H9 (cell line): Measurements from ENCODE around the gene KANSL1L. TPM values are rescaled to one million over a fixed set of nuclear protein-coding genes. Genes with fewer than 3 reads are reported as not detected.

Experiments
- DNase-seq: peaks from one replicate; pipeline ENCODE4 v3.0.0-alpha.2; 2017
- H2AFZ ChIP-seq: one replicate; pipeline ENCODE4 v1.6.1; 2013; ENCODE audit warnings: mild to moderate bottlenecking, low read length, control low read depth, moderate library complexity
- H2AK5ac ChIP-seq: 2 replicates; pipeline ENCODE4 v1.6.1; 2013; ENCODE audit warnings: low read length, control low read depth, mixed read lengths; ENCODE audit not compliant: insufficient read length
- H2BK120ac ChIP-seq: one replicate; pipeline ENCODE4 v1.6.1; 2013; ENCODE audit warnings: low read depth, mild to moderate bottlenecking, low read length, control low read depth, inconsistent platforms; ENCODE audit not compliant: poor library complexity, severe bottlenecking
- H2BK12ac ChIP-seq: 2 replicates; pipeline ENCODE4 v1.6.1; 2013; ENCODE audit warnings: low read length, control low read depth, mixed read lengths, low read depth; ENCODE audit not compliant: insufficient read length
- H2BK15ac ChIP-seq: 2 replicates; pipeline ENCODE4 v1.6.1; 2013; ENCODE audit warnings: low read depth, low read length, control low read depth
- H2BK20ac ChIP-seq: one replicate; pipeline ENCODE4 v1.6.1; 2013; ENCODE audit warnings: low read depth, mild to moderate bottlenecking, low read length, control low read depth, inconsistent platforms; ENCODE audit not compliant: poor library complexity, severe bottlenecking
- H2BK5ac ChIP-seq: 2 replicates; pipeline ENCODE4 v1.6.1; 2013; ENCODE audit warnings: low read length, control low read depth, mixed read lengths; ENCODE audit not compliant: insufficient read length
- H3K14ac ChIP-seq: 2 replicates; pipeline ENCODE4 v1.6.1; 2013; ENCODE audit warnings: low read length, control low read depth; ENCODE audit not compliant: insufficient read depth
- H3K18ac ChIP-seq: 2 replicates; pipeline ENCODE4 v1.6.1; 2013; ENCODE audit warnings: low read depth, mild to moderate bottlenecking, mixed read lengths, low read length, control low read depth; ENCODE audit not compliant: insufficient read length
- H3K23ac ChIP-seq: 2 replicates; pipeline ENCODE4 v1.6.1; 2013; ENCODE audit warnings: low read length, control low read depth, mixed read lengths, low read depth; ENCODE audit not compliant: insufficient read length
- H3K23me2 ChIP-seq: 2 replicates; pipeline ENCODE4 v1.6.1; 2013; ENCODE audit warnings: low read depth, mild to moderate bottlenecking, mixed read lengths, low read length, control low read depth; ENCODE audit not compliant: insufficient read length, poor library complexity, severe bottlenecking
- H3K27ac ChIP-seq: 2 replicates; pipeline ENCODE4 v1.5.1; 2013; ENCODE audit warnings: low read length, control low read depth, mixed read lengths, low read depth; ENCODE audit not compliant: insufficient read length
- H3K27me3 ChIP-seq: 2 replicates; pipeline ENCODE4 v1.6.1; 2013; ENCODE audit warnings: low read length, control low read depth, inconsistent platforms; ENCODE audit not compliant: insufficient read depth
- H3K4ac ChIP-seq: 2 replicates; pipeline ENCODE4 v1.6.1; 2013; ENCODE audit warnings: low read depth, mild to moderate bottlenecking, control low read depth, inconsistent platforms, low read length, moderate library complexity
- H3K4me1 ChIP-seq: 2 replicates; pipeline ENCODE4 v1.6.1; 2013; ENCODE audit warnings: low read length, control low read depth, inconsistent platforms; ENCODE audit not compliant: insufficient read depth
- H3K4me2 ChIP-seq: 2 replicates; pipeline ENCODE4 v1.6.1; 2013; ENCODE audit warnings: low read length, control low read depth, mixed read lengths; ENCODE audit not compliant: insufficient read length, insufficient read depth
- H3K56ac ChIP-seq: 2 replicates; pipeline ENCODE4 v1.6.1; 2013; ENCODE audit warnings: low read depth, mild to moderate bottlenecking, mixed read lengths, low read length, control low read depth; ENCODE audit not compliant: insufficient read length
- H3K79me1 ChIP-seq: 2 replicates; pipeline ENCODE4 v1.6.1; 2013; ENCODE audit warnings: low read depth, mild to moderate bottlenecking, moderate library complexity, low read length, control low read depth, inconsistent platforms; ENCODE audit not compliant: insufficient read depth, poor library complexity, severe bottlenecking
- H3K79me2 ChIP-seq: 2 replicates; pipeline ENCODE4 v1.6.1; 2013; ENCODE audit warnings: low read length, control low read depth, inconsistent platforms; ENCODE audit not compliant: insufficient read depth
- H3K9ac ChIP-seq: 2 replicates; pipeline ENCODE4 v1.6.1; 2013; ENCODE audit warnings: low read length, control low read depth, mixed read lengths; ENCODE audit not compliant: insufficient read length; ENCODE audit errors: extremely low read depth
- H3K9me3 ChIP-seq: one replicate; pipeline ENCODE4 v1.6.1; 2013; ENCODE audit warnings: low read depth, low read length, inconsistent platforms; ENCODE audit not compliant: control insufficient read depth
- H3T11ph ChIP-seq: one replicate; pipeline ENCODE4 v1.6.1; 2013; ENCODE audit warnings: mild to moderate bottlenecking, low read length, control low read depth, inconsistent platforms
- H4K20me1 ChIP-seq: one replicate; pipeline ENCODE4 v1.6.1; 2013; ENCODE audit not compliant: control insufficient read depth, insufficient read length, insufficient read depth
- H4K5ac ChIP-seq: 2 replicates; pipeline ENCODE4 v1.6.1; 2013; ENCODE audit warnings: low read depth, mild to moderate bottlenecking, mixed read lengths, low read length, control low read depth; ENCODE audit not compliant: insufficient read length
- H4K8ac ChIP-seq: replicated peaks from 2 replicates; pipeline ENCODE4 v1.6.1; 2013; ENCODE audit warnings: low read length, control low read depth, mixed read lengths, low read depth; ENCODE audit not compliant: insufficient read length
- H4K91ac ChIP-seq: 2 replicates; pipeline ENCODE4 v1.6.1; 2013; ENCODE audit warnings: low read depth, mild to moderate bottlenecking, moderate library complexity, mixed read lengths, low read length, control low read depth; ENCODE audit not compliant: insufficient read length
- H3K27ac Mint-ChIP-seq, 3 experiments: 2 replicates in 2 of 3; 3 replicates in 1 of 3; pipeline ENCODE4 v1.8.0; 2020 to 2021; ENCODE audit warnings: mixed read lengths in 3 of 3, mild to moderate bottlenecking in 1 of 3, moderate library complexity in 1 of 3
- H3K27me3 Mint-ChIP-seq: 2 replicates; pipeline ENCODE4 v1.8.0; 2021; ENCODE audit warnings: low read depth, mild to moderate bottlenecking, moderate library complexity, mixed read lengths
- H3K36me3 Mint-ChIP-seq, 3 experiments: 2 replicates in 2 of 3; 3 replicates in 1 of 3; pipeline ENCODE4 v1.8.0; 2020 to 2021; ENCODE audit warnings: low read depth in 3 of 3, mixed read lengths in 3 of 3; ENCODE audit not compliant: insufficient read depth in 1 of 3
- H3K4me1 Mint-ChIP-seq, 2 experiments: 2 replicates each; pipeline ENCODE4 v1.8.0; 2020; ENCODE audit warnings: mixed read lengths in 2 of 2
- H3K4me3 Mint-ChIP-seq, 2 experiments: 2 replicates in 1 of 2; 3 replicates in 1 of 2; pipeline ENCODE4 v1.8.0; 2020 to 2021; ENCODE audit warnings: mild to moderate bottlenecking in 2 of 2, mixed read lengths in 2 of 2, moderate library complexity in 1 of 2
- H3K9me3 Mint-ChIP-seq, 2 experiments: 2 replicates in 1 of 2; 3 replicates in 1 of 2; pipeline ENCODE4 v1.8.0; 2020; ENCODE audit warnings: mild to moderate bottlenecking in 2 of 2, mixed read lengths in 2 of 2, moderate library complexity in 1 of 2
- CTCF ChIP-seq: fragments of 200-600 bp; sonication (generic); conservative IDR thresholded peaks from 3 replicates; pipeline ENCODE4 v1.8.0; 2021; ENCODE audit warnings: antibody characterized with exemption, mild to moderate bottlenecking
- WGBS: extraction: QIAGEN DNeasy Blood & Tissue Kit; methylation state at CpG from one replicate; pipeline ENCODE4 v1.1.7; 2013; ENCODE audit warnings: missing lambda C conversion rate, low lambda C conversion rate, mixed read lengths; ENCODE audit not compliant: insufficient read length; ENCODE audit errors: extremely low coverage; 5-methylcytosine and 5-hydroxymethylcytosine counted together
- total RNA-seq: library from RNA; stranded (reverse); gene quantifications from 2 replicates; pipeline ENCODE4 v1.2.1, GENCODE V29; 2021

Gene KANSL1L
- total RNA-seq, 1 experiment from 2014 or later, result 8.2 TPM

GRCh38 chr2:210000464-210001324, 170.5 kb downstream of the KANSL1L start:
- H3K36me3 Mint-ChIP-seq, result peaks cover 0 to 9% (median 6%) of the 10 kb centered on the region in 3 experiments; a peak in 3 of 7 replicates
- no peak overlapping the region for H2BK15ac ChIP-seq
- no peak overlapping the region for H3K14ac ChIP-seq
- no peak overlapping the region for H3K4me2 ChIP-seq
- no peaks in the 10 kb centered on the region for H4K20me1 ChIP-seq
- no peak overlapping the region for H3K56ac ChIP-seq
- H3K9ac ChIP-seq, result no peak overlapping the region
- peaks cover 6% of the 10 kb centered on the region for H3K27me3 Mint-ChIP-seq
- no peak overlapping the region for H3K27ac ChIP-seq
- DNase-seq, result no peak
- H3K18ac ChIP-seq, result no peak overlapping the region
- no peaks in the 10 kb centered on the region for H3K27me3 ChIP-seq
- peaks cover 9% of the 10 kb centered on the region for H3K23me2 ChIP-seq
- no peak for TF ChIP-seq CTCF
- H3K23ac ChIP-seq, result no peak overlapping the region
- no peak overlapping the region for H2AK5ac ChIP-seq
- no peak overlapping the region for H3K4ac ChIP-seq
- no peak overlapping the region for H4K8ac ChIP-seq
- H2AFZ ChIP-seq, result no peak overlapping the region
- H3K4me1 Mint-ChIP-seq, result peaks cover 18 to 19% of the 10 kb centered on the region in 2 experiments
- no CpG with 5 or more reads among the region's 32 CpGs for WGBS
- H2BK12ac ChIP-seq, result no peak overlapping the region
- H4K5ac ChIP-seq, result no peak overlapping the region
- no peak overlapping the region for H3K27ac Mint-ChIP-seq
- H3K9me3 Mint-ChIP-seq, result no peaks in the 10 kb centered on the region
- H3T11ph ChIP-seq, result no peak overlapping the region
- no peaks in the 10 kb centered on the region for H3K9me3 ChIP-seq
- no peak overlapping the region for H4K91ac ChIP-seq
- H2BK20ac ChIP-seq, result no peak overlapping the region
- H2BK5ac ChIP-seq, result no peak overlapping the region
- no peak overlapping the region for H3K4me3 Mint-ChIP-seq
- no peak overlapping the region for H2BK120ac ChIP-seq
- peaks cover 5% of the 10 kb centered on the region for H3K79me1 ChIP-seq
- H3K79me2 ChIP-seq, result peaks cover 24% of the 10 kb centered on the region; the same call in 1 of the 2 replicates
- no peaks in the 10 kb centered on the region for H3K4me1 ChIP-seq
